Measurements from ENCODE around the gene LMNTD1. TPM values are rescaled to one million over a fixed set of nuclear protein-coding genes. Genes with fewer than 3 reads are reported as not detected.

LMNTD1 gene
- total and polyA plus RNA-seq, 10 of the 15 experiments (the other 5 are each of a cell fraction or from before 2014, with no cell fraction given) = not detected

DNA sequence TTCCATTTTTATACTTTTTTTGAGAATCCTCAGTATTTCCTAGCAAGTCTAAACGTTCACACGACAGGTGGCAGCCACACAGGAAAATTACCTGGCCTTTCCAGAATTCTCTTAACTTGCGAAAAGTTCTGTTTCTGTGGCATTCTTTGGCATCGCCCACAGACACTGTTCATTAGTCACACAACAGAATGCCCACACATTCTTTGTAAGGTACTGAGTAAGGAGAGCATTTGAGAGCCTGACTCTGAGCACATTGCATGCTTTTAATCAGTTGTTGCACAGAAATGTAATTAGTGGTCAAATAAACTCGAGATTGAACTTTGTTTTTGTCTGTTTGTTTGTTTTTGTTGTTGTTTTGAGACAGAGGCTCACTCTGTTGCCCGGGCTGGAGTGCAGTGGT, 52.4 kb downstream of the LMNTD1 start:
- ChIA-PET CTCF (no interaction called here), RAD21 (ENCODE audit: unreplicated experiment) (no interaction called here)
- in situ Hi-C loops (cut with MboI) = no loop called here

More for the DNA sequence above, 52.4 kb downstream of the LMNTD1 start:
- Histone ChIP-seq H3K4me1 (ENCODE audit: control insufficient read depth, insufficient read depth, low read length) (no peaks in the 10 kb centered on the region), H3K4me2 (ENCODE audit: control insufficient read depth, insufficient read depth) (no peak overlapping the region), H3K9ac (ENCODE audit: control insufficient read depth, insufficient read depth, low read length) (no peak overlapping the region), H4K20me1 (ENCODE audit: control insufficient read depth, insufficient read depth) (no peaks in the 10 kb centered on the region), H3K27me3 (replicated peaks in 1 of 2; ENCODE audit: control insufficient read depth in 2 of 2, insufficient read depth in 2 of 2, low read length in 1 of 2) (no peaks in the 10 kb centered on the region; a peak in 1 of 4 replicates), H3K4me3 (no peak overlapping the region), H3K79me2 (ENCODE audit: control insufficient read depth, insufficient read depth, low read length) (no peaks in the 10 kb centered on the region), H3K27ac (ENCODE audit: control insufficient read depth, insufficient read depth) (no peak overlapping the region), H3K36me3 (ENCODE audit: control insufficient read depth in 2 of 2, insufficient read depth in 2 of 2, low read length in 1 of 2) (no peaks in the 10 kb centered on the region), H3K9me3 (replicated peaks; ENCODE audit: control insufficient read depth, insufficient read depth, low read length) (no peaks in the 10 kb centered on the region), H2AFZ (ENCODE audit: control insufficient read depth, low read depth, low read length) (no peak overlapping the region)
- no TSS peak for BruUV-seq (replicated peaks)
- POLR2A ChIA-PET = no interaction called here
- SMC1A ChIA-PET (ENCODE audit: uncharacterized antibody, unreplicated experiment) = no interaction called here
- intact Hi-C loops (cut with micrococcal nuclease; ENCODE audit: unreplicated experiment) = no loop called here
- TF ChIP-seq YBX1 (IDR thresholded peaks at IDR 0.05) = no peak
- TF ChIP-seq, protein P1, sequence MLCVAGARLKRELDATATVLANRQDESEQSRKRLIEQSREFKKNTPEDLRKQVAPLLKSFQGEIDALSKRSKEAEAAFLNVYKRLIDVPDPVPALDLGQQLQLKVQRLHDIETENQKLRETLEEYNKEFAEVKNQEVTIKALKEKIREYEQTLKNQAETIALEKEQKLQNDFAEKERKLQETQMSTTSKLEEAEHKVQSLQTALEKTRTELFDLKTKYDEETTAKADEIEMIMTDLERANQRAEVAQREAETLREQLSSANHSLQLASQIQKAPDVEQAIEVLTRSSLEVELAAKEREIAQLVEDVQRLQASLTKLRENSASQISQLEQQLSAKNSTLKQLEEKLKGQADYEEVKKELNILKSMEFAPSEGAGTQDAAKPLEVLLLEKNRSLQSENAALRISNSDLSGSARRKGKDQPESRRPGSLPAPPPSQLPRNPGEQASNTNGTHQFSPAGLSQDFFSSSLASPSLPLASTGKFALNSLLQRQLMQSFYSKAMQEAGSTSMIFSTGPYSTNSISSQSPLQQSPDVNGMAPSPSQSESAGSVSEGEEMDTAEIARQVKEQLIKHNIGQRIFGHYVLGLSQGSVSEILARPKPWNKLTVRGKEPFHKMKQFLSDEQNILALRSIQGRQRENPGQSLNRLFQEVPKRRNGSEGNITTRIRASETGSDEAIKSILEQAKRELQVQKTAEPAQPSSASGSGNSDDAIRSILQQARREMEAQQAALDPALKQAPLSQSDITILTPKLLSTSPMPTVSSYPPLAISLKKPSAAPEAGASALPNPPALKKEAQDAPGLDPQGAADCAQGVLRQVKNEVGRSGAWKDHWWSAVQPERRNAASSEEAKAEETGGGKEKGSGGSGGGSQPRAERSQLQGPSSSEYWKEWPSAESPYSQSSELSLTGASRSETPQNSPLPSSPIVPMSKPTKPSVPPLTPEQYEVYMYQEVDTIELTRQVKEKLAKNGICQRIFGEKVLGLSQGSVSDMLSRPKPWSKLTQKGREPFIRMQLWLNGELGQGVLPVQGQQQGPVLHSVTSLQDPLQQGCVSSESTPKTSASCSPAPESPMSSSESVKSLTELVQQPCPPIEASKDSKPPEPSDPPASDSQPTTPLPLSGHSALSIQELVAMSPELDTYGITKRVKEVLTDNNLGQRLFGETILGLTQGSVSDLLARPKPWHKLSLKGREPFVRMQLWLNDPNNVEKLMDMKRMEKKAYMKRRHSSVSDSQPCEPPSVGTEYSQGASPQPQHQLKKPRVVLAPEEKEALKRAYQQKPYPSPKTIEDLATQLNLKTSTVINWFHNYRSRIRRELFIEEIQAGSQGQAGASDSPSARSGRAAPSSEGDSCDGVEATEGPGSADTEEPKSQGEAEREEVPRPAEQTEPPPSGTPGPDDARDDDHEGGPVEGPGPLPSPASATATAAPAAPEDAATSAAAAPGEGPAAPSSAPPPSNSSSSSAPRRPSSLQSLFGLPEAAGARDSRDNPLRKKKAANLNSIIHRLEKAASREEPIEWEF (IDR thresholded peaks at IDR 0.05; ENCODE audit: insufficient replicate concordance, low read depth, low read length) = no peak
- TF ChIP-seq SIN3A (IDR thresholded peaks at IDR 0.05; ENCODE audit: low read depth, low read length) = no peak
- TF ChIP-seq SPI1 (IDR thresholded peaks at IDR 0.05; ENCODE audit: borderline replicate concordance, insufficient read depth, low read depth, low read length) = no peak
- TF ChIP-seq PAX5 (IDR thresholded peaks at IDR 0.05; ENCODE audit: borderline replicate concordance, low read depth, low read length) = no peak
- no peak for TF ChIP-seq RUNX3 (IDR thresholded peaks at IDR 0.05; ENCODE audit: low read length)
- TF ChIP-seq SIX5 (IDR thresholded peaks at IDR 0.05; ENCODE audit: low read depth, low read length, severe bottlenecking) = no peak
- TF ChIP-seq, protein P2, sequence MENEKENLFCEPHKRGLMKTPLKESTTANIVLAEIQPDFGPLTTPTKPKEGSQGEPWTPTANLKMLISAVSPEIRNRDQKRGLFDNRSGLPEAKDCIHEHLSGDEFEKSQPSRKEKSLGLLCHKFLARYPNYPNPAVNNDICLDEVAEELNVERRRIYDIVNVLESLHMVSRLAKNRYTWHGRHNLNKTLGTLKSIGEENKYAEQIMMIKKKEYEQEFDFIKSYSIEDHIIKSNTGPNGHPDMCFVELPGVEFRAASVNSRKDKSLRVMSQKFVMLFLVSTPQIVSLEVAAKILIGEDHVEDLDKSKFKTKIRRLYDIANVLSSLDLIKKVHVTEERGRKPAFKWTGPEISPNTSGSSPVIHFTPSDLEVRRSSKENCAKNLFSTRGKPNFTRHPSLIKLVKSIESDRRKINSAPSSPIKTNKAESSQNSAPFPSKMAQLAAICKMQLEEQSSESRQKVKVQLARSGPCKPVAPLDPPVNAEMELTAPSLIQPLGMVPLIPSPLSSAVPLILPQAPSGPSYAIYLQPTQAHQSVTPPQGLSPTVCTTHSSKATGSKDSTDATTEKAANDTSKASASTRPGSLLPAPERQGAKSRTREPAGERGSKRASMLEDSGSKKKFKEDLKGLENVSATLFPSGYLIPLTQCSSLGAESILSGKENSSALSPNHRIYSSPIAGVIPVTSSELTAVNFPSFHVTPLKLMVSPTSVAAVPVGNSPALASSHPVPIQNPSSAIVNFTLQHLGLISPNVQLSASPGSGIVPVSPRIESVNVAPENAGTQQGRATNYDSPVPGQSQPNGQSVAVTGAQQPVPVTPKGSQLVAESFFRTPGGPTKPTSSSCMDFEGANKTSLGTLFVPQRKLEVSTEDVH (IDR thresholded peaks at IDR 0.05; ENCODE audit: low read depth, partially characterized antibody) = no peak
- TF ChIP-seq, protein P3, sequence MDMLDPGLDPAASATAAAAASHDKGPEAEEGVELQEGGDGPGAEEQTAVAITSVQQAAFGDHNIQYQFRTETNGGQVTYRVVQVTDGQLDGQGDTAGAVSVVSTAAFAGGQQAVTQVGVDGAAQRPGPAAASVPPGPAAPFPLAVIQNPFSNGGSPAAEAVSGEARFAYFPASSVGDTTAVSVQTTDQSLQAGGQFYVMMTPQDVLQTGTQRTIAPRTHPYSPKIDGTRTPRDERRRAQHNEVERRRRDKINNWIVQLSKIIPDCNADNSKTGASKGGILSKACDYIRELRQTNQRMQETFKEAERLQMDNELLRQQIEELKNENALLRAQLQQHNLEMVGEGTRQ (IDR thresholded peaks at IDR 0.05; ENCODE audit: borderline replicate concordance, low read depth, low read length) = no peak
- TF ChIP-seq CEBPB (IDR thresholded peaks at IDR 0.05; ENCODE audit: borderline replicate concordance in 1 of 2, low read depth in 2 of 2, low read length in 2 of 2) = no peak
- TF ChIP-seq MTA2 (IDR thresholded peaks at IDR 0.05; ENCODE audit: low read depth) = no peak
- TF ChIP-seq, protein P4, sequence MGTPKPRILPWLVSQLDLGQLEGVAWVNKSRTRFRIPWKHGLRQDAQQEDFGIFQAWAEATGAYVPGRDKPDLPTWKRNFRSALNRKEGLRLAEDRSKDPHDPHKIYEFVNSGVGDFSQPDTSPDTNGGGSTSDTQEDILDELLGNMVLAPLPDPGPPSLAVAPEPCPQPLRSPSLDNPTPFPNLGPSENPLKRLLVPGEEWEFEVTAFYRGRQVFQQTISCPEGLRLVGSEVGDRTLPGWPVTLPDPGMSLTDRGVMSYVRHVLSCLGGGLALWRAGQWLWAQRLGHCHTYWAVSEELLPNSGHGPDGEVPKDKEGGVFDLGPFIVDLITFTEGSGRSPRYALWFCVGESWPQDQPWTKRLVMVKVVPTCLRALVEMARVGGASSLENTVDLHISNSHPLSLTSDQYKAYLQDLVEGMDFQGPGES (IDR thresholded peaks at IDR 0.05) = no peak
- TF ChIP-seq TBL1XR1 (IDR thresholded peaks at IDR 0.05; ENCODE audit: low read depth, low read length) = no peak
- no peak for TF ChIP-seq WRNIP1 (IDR thresholded peaks at IDR 0.05; ENCODE audit: borderline replicate concordance, low read depth, low read length)
- no peak for TF ChIP-seq CREM (IDR thresholded peaks at IDR 0.05; ENCODE audit: low read depth)
- WGBS (ENCODE audit: insufficient coverage, insufficient replicate concordance, low lambda C conversion rate, missing lambda C conversion rate) = 9% methylated on average over 6 of the region's 6 CpGs
- FAIRE-seq (no peak), DNase-seq (ENCODE audit: low read depth, low spot score) (no peak), ATAC-seq (no peak)

Measured in GM12878 (cell line).